GM12872 (cell line): ENCODE measurements around the gene ERCC6.

ENCODE experiments used
- TF ChIP-seq, protein P1 (sequence below): IDR thresholded peaks from 3 replicates; pipeline ENCODE4 v1.5.1; 2011; ENCODE audit warnings: low read depth, mild to moderate bottlenecking, low read length, moderate library complexity; ENCODE audit not compliant: insufficient read depth

Gene ERCC6

GRCh38 chr10:49499305-49499851 is 39.5 kb downstream of the ERCC6 start:
- TF ChIP-seq, protein P1, sequence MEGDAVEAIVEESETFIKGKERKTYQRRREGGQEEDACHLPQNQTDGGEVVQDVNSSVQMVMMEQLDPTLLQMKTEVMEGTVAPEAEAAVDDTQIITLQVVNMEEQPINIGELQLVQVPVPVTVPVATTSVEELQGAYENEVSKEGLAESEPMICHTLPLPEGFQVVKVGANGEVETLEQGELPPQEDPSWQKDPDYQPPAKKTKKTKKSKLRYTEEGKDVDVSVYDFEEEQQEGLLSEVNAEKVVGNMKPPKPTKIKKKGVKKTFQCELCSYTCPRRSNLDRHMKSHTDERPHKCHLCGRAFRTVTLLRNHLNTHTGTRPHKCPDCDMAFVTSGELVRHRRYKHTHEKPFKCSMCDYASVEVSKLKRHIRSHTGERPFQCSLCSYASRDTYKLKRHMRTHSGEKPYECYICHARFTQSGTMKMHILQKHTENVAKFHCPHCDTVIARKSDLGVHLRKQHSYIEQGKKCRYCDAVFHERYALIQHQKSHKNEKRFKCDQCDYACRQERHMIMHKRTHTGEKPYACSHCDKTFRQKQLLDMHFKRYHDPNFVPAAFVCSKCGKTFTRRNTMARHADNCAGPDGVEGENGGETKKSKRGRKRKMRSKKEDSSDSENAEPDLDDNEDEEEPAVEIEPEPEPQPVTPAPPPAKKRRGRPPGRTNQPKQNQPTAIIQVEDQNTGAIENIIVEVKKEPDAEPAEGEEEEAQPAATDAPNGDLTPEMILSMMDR = no peak

DNA sequence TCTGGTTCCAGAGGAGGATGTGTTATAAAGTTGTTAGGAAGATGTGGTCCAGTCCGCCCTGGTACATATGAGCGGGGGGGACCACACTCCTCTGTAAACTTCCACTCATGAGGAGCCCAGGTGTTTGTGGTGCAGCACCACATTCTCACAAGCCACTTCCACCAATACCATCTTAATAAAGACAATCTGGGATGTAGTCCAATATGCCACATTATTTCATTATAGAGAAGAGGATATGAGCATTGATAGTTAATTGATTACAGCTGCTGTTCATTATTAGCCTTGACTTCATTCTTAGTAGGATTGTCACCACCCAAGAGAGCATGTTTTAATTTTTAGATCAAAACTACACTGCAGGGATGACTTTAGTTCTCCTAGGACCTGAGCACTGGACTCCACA is 40.5 kb downstream of the ERCC6 start:
- TF ChIP-seq, protein P1 = no peak

GRCh38 chr10:49497358-49497757 is 41.6 kb downstream of the ERCC6 start:
- TF ChIP-seq, protein P1 = no peak

DNA sequence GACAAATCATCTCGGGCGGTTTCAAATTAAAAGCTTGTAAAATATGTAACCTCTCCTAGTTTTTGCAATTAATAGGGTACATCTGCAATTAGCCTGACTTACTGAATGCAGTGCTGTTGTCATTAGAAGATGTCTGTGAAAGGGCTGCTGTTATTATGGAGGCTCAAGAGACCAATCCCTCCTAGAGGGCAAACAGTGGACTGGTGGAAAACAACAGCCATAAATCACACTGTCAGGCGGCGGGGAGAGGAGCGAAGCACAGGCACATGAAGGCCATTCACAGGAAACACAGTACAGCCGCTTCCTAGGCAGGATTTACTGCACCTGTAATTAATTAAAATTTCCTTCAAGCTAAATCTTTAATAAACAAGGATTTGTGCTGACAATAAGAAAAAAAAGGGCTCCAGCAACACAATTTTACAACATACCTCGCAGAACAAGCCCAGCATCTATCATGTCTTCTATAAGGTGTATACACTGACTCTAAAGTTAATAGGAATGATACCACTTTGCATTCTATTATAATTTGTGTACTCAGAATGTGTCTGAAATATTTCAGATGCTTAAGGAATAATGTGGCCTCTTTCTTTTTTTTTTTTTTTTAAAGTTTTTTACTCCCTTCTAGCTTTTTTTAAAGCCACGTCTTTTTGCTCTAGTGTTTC is 50.7 kb downstream of the ERCC6 start:
- TF ChIP-seq, protein P1 = no peak

GRCh38 chr10:49486738-49487137 is 52.2 kb downstream of the ERCC6 start:
- TF ChIP-seq, protein P1 = no peak

DNA sequence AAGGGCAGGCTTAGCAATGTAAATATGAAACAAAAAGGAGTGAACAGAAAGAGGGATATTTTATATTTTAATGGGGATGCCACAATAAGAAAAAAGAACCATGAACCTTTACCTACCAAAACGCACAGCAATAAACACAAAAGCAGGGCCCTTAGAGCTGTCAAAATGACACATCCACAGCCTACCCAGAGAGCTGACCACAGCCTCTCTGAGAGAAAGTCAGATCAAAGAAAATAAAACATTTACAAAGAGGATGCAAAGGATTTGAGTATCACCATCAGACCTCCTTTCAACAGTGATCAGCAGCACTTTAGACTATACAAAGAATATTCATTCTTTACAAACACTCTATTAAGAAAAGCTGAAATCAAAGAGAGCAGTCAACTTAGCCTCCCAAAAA is 52.9 kb downstream of the ERCC6 start:
- TF ChIP-seq, protein P1 = no peak

DNA sequence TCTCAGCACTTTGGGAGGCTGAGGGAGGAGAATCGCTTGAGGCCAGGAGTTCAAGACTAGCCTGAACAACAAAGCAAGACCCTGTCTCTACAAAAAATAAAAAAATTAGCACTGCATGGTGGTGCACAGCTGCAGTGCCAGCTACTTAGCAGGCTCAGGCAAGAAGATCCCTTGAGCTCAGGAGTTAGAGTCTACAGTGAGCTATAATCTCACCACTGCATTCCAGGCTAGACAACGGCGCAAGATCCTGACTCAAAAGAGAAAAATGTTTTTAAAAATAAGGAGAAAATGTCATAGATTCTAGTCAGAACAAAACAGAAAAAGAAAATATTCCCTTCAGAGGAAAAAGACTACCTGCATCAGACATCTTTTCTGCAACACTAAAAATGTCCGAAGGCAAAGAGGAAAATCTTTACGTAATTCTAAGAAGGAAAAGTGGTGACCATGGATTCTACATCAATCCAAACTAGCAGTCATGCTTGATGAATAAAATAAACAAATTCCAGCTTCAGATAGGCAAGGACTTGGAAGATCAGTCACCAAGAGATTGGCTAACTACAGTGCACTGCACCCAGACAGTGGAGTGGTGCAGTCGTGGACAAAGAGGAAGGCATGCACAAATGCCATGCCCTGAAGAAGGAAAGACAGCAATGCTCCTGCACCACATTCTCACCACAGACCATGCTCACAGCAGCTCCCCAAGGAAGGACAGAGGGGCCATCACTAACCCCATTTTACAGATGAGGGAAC is 54.3 kb downstream of the ERCC6 start:
- TF ChIP-seq, protein P1 = no peak
